ENCODE results near the gene SEMA6B.

DNA sequence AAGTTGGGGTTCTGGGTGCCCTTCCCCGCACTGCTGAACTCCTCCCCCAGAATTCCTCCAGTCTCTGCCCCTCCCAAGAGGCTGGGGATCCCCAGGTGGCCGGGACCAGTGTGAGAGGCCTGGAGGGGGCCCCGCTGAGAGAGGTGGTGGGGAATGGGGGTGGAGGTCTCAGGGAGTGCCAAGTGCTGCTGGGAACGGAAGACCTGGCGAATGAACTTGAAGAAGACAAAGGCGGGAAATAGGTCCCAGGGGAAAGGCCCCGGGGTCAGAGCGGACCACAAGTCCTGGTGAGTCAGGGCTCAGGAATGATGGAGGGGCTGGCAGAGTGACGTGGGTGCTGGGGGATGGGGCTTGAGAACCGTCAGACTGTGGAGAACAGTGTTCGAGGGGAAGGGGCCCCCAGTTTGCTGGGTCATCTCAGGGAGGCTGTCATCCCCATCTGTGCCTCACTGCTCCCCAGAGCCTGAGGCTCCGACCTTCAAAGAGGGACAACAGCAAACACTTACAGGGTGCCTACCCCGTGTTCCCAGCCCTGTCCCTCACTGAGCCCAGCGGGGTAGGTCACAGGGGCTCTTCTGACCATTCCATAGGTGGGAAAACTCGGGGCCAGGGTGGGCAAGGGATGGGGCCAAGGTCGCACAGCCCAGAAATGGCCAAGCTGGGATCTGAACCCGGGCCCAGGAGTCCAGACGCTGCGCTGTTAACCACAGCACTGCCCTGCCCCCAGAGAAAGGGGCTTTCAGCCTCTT lies 16.0 kb upstream of the SEMA6B start:
- TF ChIP-seq, protein P1, sequence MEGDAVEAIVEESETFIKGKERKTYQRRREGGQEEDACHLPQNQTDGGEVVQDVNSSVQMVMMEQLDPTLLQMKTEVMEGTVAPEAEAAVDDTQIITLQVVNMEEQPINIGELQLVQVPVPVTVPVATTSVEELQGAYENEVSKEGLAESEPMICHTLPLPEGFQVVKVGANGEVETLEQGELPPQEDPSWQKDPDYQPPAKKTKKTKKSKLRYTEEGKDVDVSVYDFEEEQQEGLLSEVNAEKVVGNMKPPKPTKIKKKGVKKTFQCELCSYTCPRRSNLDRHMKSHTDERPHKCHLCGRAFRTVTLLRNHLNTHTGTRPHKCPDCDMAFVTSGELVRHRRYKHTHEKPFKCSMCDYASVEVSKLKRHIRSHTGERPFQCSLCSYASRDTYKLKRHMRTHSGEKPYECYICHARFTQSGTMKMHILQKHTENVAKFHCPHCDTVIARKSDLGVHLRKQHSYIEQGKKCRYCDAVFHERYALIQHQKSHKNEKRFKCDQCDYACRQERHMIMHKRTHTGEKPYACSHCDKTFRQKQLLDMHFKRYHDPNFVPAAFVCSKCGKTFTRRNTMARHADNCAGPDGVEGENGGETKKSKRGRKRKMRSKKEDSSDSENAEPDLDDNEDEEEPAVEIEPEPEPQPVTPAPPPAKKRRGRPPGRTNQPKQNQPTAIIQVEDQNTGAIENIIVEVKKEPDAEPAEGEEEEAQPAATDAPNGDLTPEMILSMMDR (IDR thresholded peaks at IDR 0.05), result no peak
- TF ChIP-seq TAF1 (IDR thresholded peaks at IDR 0.05; ENCODE audit: borderline replicate concordance, low read depth, low read length), result no peak
- TF ChIP-seq, protein P2, sequence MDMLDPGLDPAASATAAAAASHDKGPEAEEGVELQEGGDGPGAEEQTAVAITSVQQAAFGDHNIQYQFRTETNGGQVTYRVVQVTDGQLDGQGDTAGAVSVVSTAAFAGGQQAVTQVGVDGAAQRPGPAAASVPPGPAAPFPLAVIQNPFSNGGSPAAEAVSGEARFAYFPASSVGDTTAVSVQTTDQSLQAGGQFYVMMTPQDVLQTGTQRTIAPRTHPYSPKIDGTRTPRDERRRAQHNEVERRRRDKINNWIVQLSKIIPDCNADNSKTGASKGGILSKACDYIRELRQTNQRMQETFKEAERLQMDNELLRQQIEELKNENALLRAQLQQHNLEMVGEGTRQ (IDR thresholded peaks at IDR 0.05; ENCODE audit: borderline replicate concordance, low read depth, low read length), result no peak
- no peak for TF ChIP-seq YY1 (IDR thresholded peaks at IDR 0.05; ENCODE audit: low read depth)
- TF ChIP-seq EP300 (IDR thresholded peaks at IDR 0.05; ENCODE audit: borderline replicate concordance in 1 of 2, low read depth in 1 of 2, low read length in 1 of 2), result no peak
- TF ChIP-seq MXI1 (IDR thresholded peaks at IDR 0.05; ENCODE audit: low read depth, low read length), result no peak
- no peak for TF ChIP-seq GABPA (IDR thresholded peaks at IDR 0.05; ENCODE audit: low read depth)
- TF ChIP-seq, protein P3, sequence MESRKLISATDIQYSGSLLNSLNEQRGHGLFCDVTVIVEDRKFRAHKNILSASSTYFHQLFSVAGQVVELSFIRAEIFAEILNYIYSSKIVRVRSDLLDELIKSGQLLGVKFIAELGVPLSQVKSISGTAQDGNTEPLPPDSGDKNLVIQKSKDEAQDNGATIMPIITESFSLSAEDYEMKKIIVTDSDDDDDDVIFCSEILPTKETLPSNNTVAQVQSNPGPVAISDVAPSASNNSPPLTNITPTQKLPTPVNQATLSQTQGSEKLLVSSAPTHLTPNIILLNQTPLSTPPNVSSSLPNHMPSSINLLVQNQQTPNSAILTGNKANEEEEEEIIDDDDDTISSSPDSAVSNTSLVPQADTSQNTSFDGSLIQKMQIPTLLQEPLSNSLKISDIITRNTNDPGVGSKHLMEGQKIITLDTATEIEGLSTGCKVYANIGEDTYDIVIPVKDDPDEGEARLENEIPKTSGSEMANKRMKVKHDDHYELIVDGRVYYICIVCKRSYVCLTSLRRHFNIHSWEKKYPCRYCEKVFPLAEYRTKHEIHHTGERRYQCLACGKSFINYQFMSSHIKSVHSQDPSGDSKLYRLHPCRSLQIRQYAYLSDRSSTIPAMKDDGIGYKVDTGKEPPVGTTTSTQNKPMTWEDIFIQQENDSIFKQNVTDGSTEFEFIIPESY (IDR thresholded peaks at IDR 0.05; ENCODE audit: borderline replicate concordance, low read depth), result no peak
